ENCODE data around the gene DPYD. TPM values are rescaled to one million over a fixed set of nuclear protein-coding genes. Genes with fewer than 3 reads are reported as not detected.

Gene DPYD
- total and polyA plus RNA-seq, 2 donors = 24.7 to 84.3 TPM

DNA sequence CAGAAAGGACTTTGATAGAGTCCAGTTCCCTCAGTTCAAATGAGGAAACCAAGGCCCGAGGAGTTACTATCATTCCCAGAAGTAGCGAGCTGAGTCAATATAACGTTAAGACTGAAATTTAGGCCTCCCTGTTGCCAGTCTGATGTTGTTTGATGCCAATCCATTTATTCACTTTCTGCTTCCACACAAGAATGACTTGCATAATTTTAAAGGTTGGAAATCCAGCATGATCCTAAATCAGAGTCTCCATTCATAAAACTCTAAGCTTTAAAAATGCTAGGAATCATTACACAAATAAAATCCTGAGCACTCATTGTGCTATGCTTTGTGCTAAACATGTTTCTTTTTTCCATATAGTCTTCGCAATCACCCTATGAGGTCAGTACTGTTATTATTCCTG is 784.9 kb downstream of the DPYD start:
- Histone ChIP-seq H3K27ac (ENCODE audit: low read depth) (no peak overlapping the region), H3K4me3 (ENCODE audit: low read depth, low read length) (no peak overlapping the region), H3K4me1 (ENCODE audit: insufficient read depth) (no peaks in the 10 kb centered on the region), H3K36me3 (ENCODE audit: insufficient read depth) (no peaks in the 10 kb centered on the region)
- DNase-seq (ENCODE audit: extremely low spot score) = no peak
- 81% methylated on average over 4 of the region's 4 CpGs for WGBS

DNA sequence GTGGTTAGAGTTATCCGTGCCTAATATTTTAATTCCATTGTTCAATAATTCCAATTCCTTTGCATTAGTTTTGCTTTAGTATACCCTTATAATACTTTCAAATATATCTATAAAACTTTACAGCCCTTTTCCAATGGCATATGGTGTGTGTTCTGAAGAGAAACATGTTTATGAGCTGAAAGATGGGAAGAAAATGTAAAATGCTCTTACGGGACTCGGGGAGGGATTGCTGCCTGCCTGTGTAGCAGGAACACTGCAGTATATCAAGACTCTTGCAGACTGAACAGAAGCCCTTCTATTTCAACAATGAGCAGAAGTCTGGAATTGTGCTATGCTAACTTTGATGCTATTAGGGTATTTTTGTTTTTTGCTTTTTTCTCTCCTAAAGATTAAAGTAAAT is 792.4 kb downstream of the DPYD start:
- H3K4me1 ChIP-seq (ENCODE audit: insufficient read depth) = no peaks in the 10 kb centered on the region
- DNase-seq (ENCODE audit: extremely low spot score) = no peak
- no peaks in the 10 kb centered on the region for H3K36me3 ChIP-seq (ENCODE audit: insufficient read depth)
- 61% methylated on average over 3 of the region's 3 CpGs for WGBS
- no peak overlapping the region for H3K4me3 ChIP-seq (ENCODE audit: low read depth, low read length)
- H3K27ac ChIP-seq (ENCODE audit: low read depth) = no peak overlapping the region

DNA sequence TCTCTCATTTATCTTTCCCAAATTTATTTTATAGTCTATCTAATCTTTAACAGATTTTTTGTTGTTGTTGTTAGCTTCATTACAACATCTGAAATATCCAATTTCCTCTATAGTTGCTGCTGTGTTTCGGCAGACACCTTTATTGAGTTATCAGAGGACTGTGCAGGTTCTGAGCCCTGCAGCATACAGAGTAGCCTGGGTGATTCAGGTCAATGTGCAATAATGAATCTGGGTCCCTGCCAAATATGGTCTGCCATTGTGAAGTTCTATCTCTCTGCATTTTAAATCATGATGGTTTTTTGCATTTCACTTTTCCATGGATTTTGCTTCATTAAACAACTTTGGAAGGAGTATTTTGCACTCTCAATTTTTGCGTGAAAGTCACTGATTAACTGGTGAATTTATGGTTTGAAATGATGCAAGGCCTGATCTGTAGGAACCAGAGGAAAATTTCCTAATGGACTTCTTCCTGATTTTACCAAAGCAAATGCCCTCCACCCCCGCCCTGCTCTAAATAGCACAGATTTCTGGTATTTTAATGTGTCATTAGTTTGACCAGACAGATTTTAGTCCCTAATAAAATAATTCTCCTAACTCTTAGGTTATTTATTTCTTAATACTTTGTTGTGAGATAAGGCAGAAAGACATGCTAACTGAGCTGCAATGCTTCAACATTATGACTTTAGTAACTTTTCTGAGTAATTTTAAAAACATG is 797.0 kb downstream of the DPYD start:
- DNase-seq (ENCODE audit: extremely low spot score) = no peak
- 82% methylated on average over 3 of the region's 3 CpGs for WGBS
- Histone ChIP-seq H3K36me3 (ENCODE audit: insufficient read depth) (no peaks in the 10 kb centered on the region), H3K4me3 (ENCODE audit: low read depth, low read length) (no peak overlapping the region), H3K27ac (ENCODE audit: low read depth) (no peak overlapping the region), H3K4me1 (ENCODE audit: insufficient read depth) (no peaks in the 10 kb centered on the region)

GRCh38 chr1:97120806-97121205 is 800.0 kb downstream of the DPYD start:
- H3K4me1 ChIP-seq (ENCODE audit: insufficient read depth) = no peaks in the 10 kb centered on the region
- 99% methylated on average over 1 of the region's 1 CpG for WGBS
- H3K27ac ChIP-seq (ENCODE audit: low read depth) = no peak overlapping the region
- DNase-seq (ENCODE audit: extremely low spot score) = no peak
- no peak overlapping the region for H3K4me3 ChIP-seq (ENCODE audit: low read depth, low read length)
- no peaks in the 10 kb centered on the region for H3K36me3 ChIP-seq (ENCODE audit: insufficient read depth)

DNA sequence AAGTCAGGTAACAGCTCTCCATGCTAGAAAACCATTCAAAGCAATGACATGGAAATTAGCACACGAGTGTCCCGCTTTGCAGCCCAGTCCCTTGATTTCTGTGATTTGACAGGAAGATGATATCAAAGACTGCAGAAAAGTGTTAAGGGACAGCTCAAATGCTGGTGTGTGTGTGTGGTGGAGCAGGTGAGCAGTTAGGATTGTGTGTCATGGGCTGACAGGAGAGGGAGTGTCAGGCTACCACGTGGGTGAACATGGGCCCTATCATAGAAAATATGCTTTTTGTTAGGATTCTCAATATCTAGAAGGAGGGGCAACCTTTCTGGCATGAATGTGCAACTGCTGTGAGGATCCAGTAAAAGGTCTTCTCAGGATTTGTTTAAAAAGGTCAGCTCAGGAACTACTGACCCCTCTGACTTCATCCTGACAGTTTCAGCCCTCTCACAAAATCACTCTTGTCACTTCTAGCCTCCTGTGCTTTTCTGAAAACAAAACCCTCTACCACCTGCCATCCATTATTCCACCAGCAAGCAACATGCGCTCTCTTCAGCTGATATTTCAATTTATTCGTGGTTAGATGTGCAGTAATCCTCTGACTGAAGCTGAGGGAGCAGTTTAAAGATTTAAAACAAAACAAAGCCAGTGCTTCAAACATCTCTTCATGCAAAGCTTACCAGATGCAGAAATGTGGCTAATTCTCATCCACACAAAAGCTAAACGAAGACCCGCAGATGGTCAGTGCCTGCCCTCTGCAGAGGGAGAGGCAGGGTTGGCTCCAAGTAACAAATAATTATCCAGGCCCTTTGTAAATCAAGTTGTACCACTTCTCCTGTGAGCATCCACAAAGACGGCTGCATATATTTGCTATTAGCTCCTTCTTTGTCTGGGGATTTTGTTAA is 801.3 kb downstream of the DPYD start:
- DNase-seq (ENCODE audit: extremely low spot score) = no peak
- H3K4me3 ChIP-seq (ENCODE audit: low read depth, low read length) = no peak overlapping the region
- 76% methylated on average over 8 of the region's 8 CpGs for WGBS
- H3K27ac ChIP-seq (ENCODE audit: low read depth) = no peak overlapping the region
- no peaks in the 10 kb centered on the region for H3K36me3 ChIP-seq (ENCODE audit: insufficient read depth)
- H3K4me1 ChIP-seq (ENCODE audit: insufficient read depth) = no peaks in the 10 kb centered on the region

- Histone ChIP-seq H3K36me3 (ENCODE audit: insufficient read depth) (no peaks in the 10 kb centered on the region), H3K27ac (ENCODE audit: low read depth) (no peak overlapping the region), H3K4me3 (ENCODE audit: low read depth, low read length) (no peak overlapping the region), H3K4me1 (ENCODE audit: insufficient read depth) (no peaks in the 10 kb centered on the region)
- WGBS = 88% methylated on average over 2 of the region's 2 CpGs
- no peak for DNase-seq (ENCODE audit: extremely low spot score)
Observed at GRCh38 chr1:97114842-97115241, 806.0 kb downstream of the DPYD start.

DNA sequence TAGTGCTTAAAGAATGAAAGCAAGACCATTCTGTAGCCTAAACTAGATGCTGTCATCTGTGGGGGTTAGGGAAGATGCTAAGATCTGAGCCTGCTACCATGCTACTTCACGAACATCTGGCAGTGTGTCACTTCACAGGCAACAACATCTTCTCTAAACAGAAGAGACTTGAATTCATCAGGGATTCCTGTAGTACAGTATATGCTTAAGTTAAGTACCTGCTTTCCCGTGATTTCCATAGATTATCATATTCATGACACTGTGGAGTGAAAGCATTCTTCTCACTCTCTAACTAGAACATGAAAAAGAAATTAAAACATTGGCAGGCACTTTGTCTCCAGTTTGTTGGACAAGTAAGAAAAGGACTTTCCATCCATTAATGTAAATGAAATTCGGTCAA is 808.4 kb downstream of the DPYD start:
- DNase-seq (ENCODE audit: extremely low spot score) = no peak
- Histone ChIP-seq H3K36me3 (ENCODE audit: insufficient read depth) (peaks cover 2% of the 10 kb centered on the region), H3K4me1 (ENCODE audit: insufficient read depth) (no peaks in the 10 kb centered on the region), H3K27ac (ENCODE audit: low read depth) (no peak overlapping the region), H3K4me3 (ENCODE audit: low read depth, low read length) (no peak overlapping the region)
- 89% methylated on average over 3 of the region's 3 CpGs for WGBS

DNA sequence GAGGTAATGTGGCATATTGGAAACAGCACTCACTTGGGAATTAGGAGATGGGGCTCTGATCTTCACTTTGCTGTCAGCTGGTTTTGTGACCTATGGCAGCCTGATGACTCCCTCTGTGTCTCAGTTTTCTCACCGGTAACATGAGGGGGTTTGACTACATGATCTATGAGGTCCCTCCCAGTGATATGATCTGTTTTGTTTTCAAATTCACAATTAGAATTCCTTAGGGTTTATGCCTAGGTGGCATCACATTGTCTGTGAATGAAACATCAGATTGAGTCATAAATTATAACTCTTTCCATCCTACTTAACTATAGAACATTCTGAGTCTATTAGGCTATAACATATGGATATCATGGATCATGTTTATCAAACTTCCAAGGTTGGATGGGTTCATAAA is 812.7 kb downstream of the DPYD start:
- Histone ChIP-seq H3K4me3 (ENCODE audit: low read depth, low read length) (no peak overlapping the region), H3K36me3 (ENCODE audit: insufficient read depth) (peaks cover 2% of the 10 kb centered on the region), H3K27ac (ENCODE audit: low read depth) (no peak overlapping the region), H3K4me1 (ENCODE audit: insufficient read depth) (no peaks in the 10 kb centered on the region)
- 91% methylated on average over 1 of the region's 1 CpG for WGBS
- no peak for DNase-seq (ENCODE audit: extremely low spot score)

DNA sequence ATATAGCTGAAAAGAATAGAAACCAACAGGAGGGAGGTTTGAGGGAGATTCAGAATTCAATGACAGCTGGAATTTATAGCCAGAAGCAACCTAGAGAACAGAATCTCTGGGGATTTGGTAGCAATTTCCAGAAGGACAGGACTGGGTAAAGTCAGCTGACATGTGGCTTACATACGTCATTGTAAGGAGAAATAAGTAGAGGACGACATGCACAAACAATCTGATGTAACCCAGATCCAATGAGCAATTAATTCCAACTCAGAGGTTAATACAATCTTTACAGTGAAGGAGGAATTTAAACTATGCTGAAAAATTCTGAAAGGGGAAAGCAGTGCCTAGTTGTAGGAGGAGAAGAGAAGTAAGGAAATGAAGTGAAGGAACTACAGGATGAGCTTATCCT is 815.3 kb downstream of the DPYD start:
- Histone ChIP-seq H3K4me1 (ENCODE audit: insufficient read depth) (no peaks in the 10 kb centered on the region), H3K27ac (ENCODE audit: low read depth) (no peak overlapping the region), H3K4me3 (ENCODE audit: low read depth, low read length) (no peak overlapping the region), H3K36me3 (ENCODE audit: insufficient read depth) (peaks cover 2% of the 10 kb centered on the region)
- 66% methylated on average over 2 of the region's 2 CpGs for WGBS
- DNase-seq (ENCODE audit: extremely low spot score) = no peak

DNA sequence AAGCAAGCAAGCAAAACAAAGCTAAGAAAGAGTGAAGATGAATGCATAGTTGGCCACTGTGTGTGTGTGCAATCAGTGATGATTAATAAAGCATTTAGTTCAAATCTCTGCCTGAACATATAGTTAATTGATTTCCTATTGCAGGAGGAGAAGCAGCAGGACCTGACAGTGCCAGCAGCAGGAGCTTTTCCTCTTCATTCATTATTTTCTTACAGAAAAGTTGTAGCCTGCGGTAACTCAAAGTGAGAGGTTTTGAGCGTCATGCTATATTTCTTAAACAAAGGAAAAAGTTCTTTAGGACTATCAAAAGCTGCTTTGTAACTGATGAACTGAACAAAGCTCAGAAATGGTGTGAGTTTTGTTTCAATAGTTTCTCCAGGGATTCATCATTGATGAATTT is 819.3 kb downstream of the DPYD start:
- H3K36me3 ChIP-seq (ENCODE audit: insufficient read depth) = no peaks in the 10 kb centered on the region
- no peaks in the 10 kb centered on the region for H3K4me1 ChIP-seq (ENCODE audit: insufficient read depth)
- 95% methylated on average over 2 of the region's 2 CpGs for WGBS
- no peak for DNase-seq (ENCODE audit: extremely low spot score)
- H3K27ac ChIP-seq (ENCODE audit: low read depth) = no peak overlapping the region
- no peak overlapping the region for H3K4me3 ChIP-seq (ENCODE audit: low read depth, low read length)

- WGBS = 97% methylated on average over 1 of the region's 1 CpG
- Histone ChIP-seq H3K36me3 (ENCODE audit: insufficient read depth) (no peaks in the 10 kb centered on the region), H3K4me3 (ENCODE audit: low read depth, low read length) (no peak overlapping the region), H3K27ac (ENCODE audit: low read depth) (no peak overlapping the region), H3K4me1 (ENCODE audit: insufficient read depth) (no peaks in the 10 kb centered on the region)
- no peak for DNase-seq (ENCODE audit: extremely low spot score)
Observed at GRCh38 chr1:97097404-97097925, 823.4 kb downstream of the DPYD start.

DNA sequence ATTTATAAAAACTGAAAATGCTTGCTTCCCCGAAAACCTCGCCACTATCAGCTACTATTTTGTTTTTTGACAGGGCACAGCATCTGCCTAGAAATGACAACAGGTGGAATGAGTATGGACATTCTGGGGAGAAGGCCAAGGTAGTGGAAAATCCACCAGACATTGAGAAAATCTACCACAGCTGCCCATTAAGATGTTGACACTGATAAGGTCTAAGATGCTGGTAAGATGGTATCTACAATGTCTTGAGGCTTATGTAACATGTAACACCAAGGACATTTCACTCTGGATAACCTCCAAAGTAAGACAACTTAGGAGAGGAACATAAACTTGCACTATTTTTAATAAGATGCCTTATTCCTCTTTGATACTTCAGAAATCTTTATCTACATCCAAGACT is 825.1 kb downstream of the DPYD start:
- Histone ChIP-seq H3K36me3 (ENCODE audit: insufficient read depth) (no peaks in the 10 kb centered on the region), H3K4me3 (ENCODE audit: low read depth, low read length) (no peak overlapping the region), H3K27ac (ENCODE audit: low read depth) (no peak overlapping the region), H3K4me1 (ENCODE audit: insufficient read depth) (no peaks in the 10 kb centered on the region)
- DNase-seq (ENCODE audit: extremely low spot score) = no peak
- 100% methylated on average over 2 of the region's 2 CpGs for WGBS

DNA sequence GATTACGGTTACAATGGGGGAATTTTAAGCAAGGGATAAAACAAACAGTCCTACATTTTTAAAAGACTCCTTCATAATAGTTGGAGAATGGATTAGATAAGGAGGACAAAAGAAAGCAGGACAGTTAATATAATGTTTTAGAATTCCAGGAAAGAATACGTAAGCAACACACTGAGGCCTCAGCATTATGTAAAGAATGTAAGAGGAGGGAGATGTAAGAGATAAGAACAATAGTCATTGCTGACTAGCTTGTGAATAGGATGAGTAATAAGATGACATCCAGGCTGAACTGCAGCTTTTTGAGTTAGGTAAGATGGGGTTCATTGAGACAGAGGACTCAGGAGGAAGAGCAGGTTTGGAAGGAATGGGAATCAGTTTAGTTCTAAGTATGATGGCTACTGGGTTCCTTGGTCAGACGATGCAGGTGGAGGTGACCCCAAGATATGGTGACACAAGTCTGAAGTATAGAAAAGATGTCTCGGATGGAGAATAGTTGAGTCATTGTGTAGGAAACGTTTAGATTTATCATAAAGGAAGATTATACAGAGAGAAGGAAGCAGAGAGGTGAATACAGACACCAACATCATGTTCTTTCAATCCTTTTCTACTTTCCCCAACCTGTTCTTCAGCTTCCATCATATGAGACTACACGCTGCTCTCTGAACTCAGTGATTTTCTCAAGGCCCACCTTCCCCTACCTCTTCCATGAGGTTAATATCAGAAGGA is 826.4 kb downstream of the DPYD start:
- no peak overlapping the region for H3K4me3 ChIP-seq (ENCODE audit: low read depth, low read length)
- no peak overlapping the region for H3K27ac ChIP-seq (ENCODE audit: low read depth)
- DNase-seq (ENCODE audit: extremely low spot score) = no peak
- WGBS = 72% methylated on average over 6 of the region's 6 CpGs
- H3K4me1 ChIP-seq (ENCODE audit: insufficient read depth) = no peaks in the 10 kb centered on the region
- H3K36me3 ChIP-seq (ENCODE audit: insufficient read depth) = no peaks in the 10 kb centered on the region
